Measurements from ENCODE around the gene RASA4. TPM values are rescaled to one million over a fixed set of nuclear protein-coding genes. Genes with fewer than 3 reads are reported as not detected.
"Not testable (repeated sequence)": the region's sequence is repeated elsewhere in the genome, so short reads cannot be mapped to it uniquely, and the experiment has no call there.

RASA4 gene
- polyA plus RNA-seq, 1 experiment: 7.0 TPM

GRCh38 chr7:102532127-102532526, 84.4 kb downstream of the RASA4 start:
- DNase-seq (ENCODE audit: low read depth, low spot score); H3K27ac ChIP-seq (ENCODE audit: low read depth, low read length); CTCF ChIA-PET; H3K9me3 ChIP-seq (ENCODE audit: control insufficient read depth, insufficient read depth, low read length); POLR2A ChIA-PET; H3K4me3 ChIP-seq (ENCODE audit: low read depth, low read length); H3K27me3 ChIP-seq (ENCODE audit: control insufficient read depth, insufficient read depth, low read length): not testable (repeated sequence)

GRCh38 chr7:102531583-102531982, 85.0 kb downstream of the RASA4 start:
- H3K27me3 ChIP-seq (ENCODE audit: control insufficient read depth, insufficient read depth, low read length); H3K27ac ChIP-seq (ENCODE audit: low read depth, low read length); H3K4me3 ChIP-seq (ENCODE audit: low read depth, low read length); H3K9me3 ChIP-seq (ENCODE audit: control insufficient read depth, insufficient read depth, low read length); DNase-seq (ENCODE audit: low read depth, low spot score); POLR2A ChIA-PET; CTCF ChIA-PET: not testable (repeated sequence)

- H3K27me3 ChIP-seq (ENCODE audit: control insufficient read depth, insufficient read depth, low read length); DNase-seq (ENCODE audit: low read depth, low spot score); CTCF ChIA-PET; H3K27ac ChIP-seq (ENCODE audit: low read depth, low read length); POLR2A ChIA-PET; H3K9me3 ChIP-seq (ENCODE audit: control insufficient read depth, insufficient read depth, low read length); H3K4me3 ChIP-seq (ENCODE audit: low read depth, low read length): not testable (repeated sequence)
These were observed 88.4 kb downstream of the RASA4 start for GRCh38 chr7:102527822-102528793.

GRCh38 chr7:102527182-102527581, 89.4 kb downstream of the RASA4 start:
- DNase-seq (ENCODE audit: low read depth, low spot score); H3K9me3 ChIP-seq (ENCODE audit: control insufficient read depth, insufficient read depth, low read length); CTCF ChIA-PET; H3K27ac ChIP-seq (ENCODE audit: low read depth, low read length); H3K27me3 ChIP-seq (ENCODE audit: control insufficient read depth, insufficient read depth, low read length); H3K4me3 ChIP-seq (ENCODE audit: low read depth, low read length); POLR2A ChIA-PET: not testable (repeated sequence)

- H3K27ac ChIP-seq (ENCODE audit: low read depth, low read length); DNase-seq (ENCODE audit: low read depth, low spot score); CTCF ChIA-PET; POLR2A ChIA-PET; H3K9me3 ChIP-seq (ENCODE audit: control insufficient read depth, insufficient read depth, low read length); H3K4me3 ChIP-seq (ENCODE audit: low read depth, low read length); H3K27me3 ChIP-seq (ENCODE audit: control insufficient read depth, insufficient read depth, low read length): not testable (repeated sequence)
These were observed 91.8 kb downstream of the RASA4 start for GRCh38 chr7:102524803-102525202.

Small RNAs within 50 kb of the gene (small RNA-seq; reads per million reads assigned to genes)
- not detected for gene UPK3BL1 (ENCODE audit: insufficient read length, low read depth)

Other genes with a start within 250 kb of the RASA4 start
- gene PRKRIP1, start 220.4 kb downstream of the RASA4 start, polyA plus RNA-seq (2011; rRNA removed): 11.4 and 13.1 TPM in 2 replicates
- gene ORAI2, start 183.2 kb downstream of the RASA4 start, polyA plus RNA-seq (2011; rRNA removed): 27.8 and 41.9 TPM in 2 replicates
- gene ALKBH4, start 151.9 kb downstream of the RASA4 start, polyA plus RNA-seq (2011; rRNA removed): 4.3 and 5.6 TPM in 2 replicates
- gene LRWD1, start 151.8 kb downstream of the RASA4 start, polyA plus RNA-seq (2011; rRNA removed): 9.2 and 12.2 TPM in 2 replicates
- 44.8 and 55.3 TPM in 2 replicates for gene POLR2J, start 137.8 kb downstream of the RASA4 start, polyA plus RNA-seq (2011; rRNA removed)
- 4.0 and 5.2 TPM in 2 replicates for gene RASA4B, start 99.0 kb downstream of the RASA4 start, polyA plus RNA-seq (2011; rRNA removed)
- 1.7 and 1.8 TPM in 2 replicates for gene UPK3BL2, start 73.1 kb downstream of the RASA4 start, polyA plus RNA-seq (2011; rRNA removed)
- not detected in 2 replicates for gene SPDYE2, start 65.5 kb downstream of the RASA4 start, polyA plus RNA-seq (2011; rRNA removed)
- 40.8 and 59.9 TPM in 2 replicates for gene POLR2J3, start 44.2 kb downstream of the RASA4 start, polyA plus RNA-seq (2011; rRNA removed)
- 19.7 and 27.3 TPM in 2 replicates for gene UPK3BL1, start 26.0 kb upstream of the RASA4 start, polyA plus RNA-seq (2011; rRNA removed)
- not detected in 2 replicates for gene SPDYE2B, start 33.6 kb upstream of the RASA4 start, polyA plus RNA-seq (2011; rRNA removed)
- 1.9 and 2.0 TPM in 2 replicates for gene POLR2J2, start 54.9 kb upstream of the RASA4 start, polyA plus RNA-seq (2011; rRNA removed)
- 3.4 and 4.0 TPM in 2 replicates for gene FAM185A, start 132.2 kb upstream of the RASA4 start, polyA plus RNA-seq (2011; rRNA removed)